ENCODE measurements around the gene OR1S2.

DNA sequence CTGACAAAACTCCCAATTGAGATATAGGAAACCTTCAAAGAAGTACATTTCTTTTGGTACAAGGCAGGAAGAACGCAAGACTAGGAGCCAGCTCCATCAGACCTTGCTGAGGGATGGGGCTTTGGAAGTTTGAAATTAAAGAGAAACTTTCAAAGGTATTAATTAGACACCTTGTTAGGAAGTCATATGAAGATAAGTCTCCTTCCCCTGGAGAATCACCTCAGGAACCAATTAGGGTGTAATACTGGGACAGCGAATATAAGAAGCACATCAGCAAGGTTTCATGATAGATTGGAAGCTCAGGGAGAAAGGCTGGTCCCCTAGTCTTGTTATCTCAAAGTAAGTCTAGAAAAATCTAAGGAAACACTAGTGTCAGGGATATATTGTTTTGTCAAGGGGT is 15.2 kb downstream of the OR1S2 start, which contains the start of gene OR9Q2:
- TF ChIP-seq, protein P1, sequence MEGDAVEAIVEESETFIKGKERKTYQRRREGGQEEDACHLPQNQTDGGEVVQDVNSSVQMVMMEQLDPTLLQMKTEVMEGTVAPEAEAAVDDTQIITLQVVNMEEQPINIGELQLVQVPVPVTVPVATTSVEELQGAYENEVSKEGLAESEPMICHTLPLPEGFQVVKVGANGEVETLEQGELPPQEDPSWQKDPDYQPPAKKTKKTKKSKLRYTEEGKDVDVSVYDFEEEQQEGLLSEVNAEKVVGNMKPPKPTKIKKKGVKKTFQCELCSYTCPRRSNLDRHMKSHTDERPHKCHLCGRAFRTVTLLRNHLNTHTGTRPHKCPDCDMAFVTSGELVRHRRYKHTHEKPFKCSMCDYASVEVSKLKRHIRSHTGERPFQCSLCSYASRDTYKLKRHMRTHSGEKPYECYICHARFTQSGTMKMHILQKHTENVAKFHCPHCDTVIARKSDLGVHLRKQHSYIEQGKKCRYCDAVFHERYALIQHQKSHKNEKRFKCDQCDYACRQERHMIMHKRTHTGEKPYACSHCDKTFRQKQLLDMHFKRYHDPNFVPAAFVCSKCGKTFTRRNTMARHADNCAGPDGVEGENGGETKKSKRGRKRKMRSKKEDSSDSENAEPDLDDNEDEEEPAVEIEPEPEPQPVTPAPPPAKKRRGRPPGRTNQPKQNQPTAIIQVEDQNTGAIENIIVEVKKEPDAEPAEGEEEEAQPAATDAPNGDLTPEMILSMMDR (IDR thresholded peaks at IDR 0.05; ENCODE audit: low read depth, low read length), result no peak
- no peak for TF ChIP-seq MYC (IDR thresholded peaks at IDR 0.05; ENCODE audit: low read depth, low read length)

All from NB4 (cell line).